ENCODE data around the gene ESF1. TPM values are rescaled to one million over a fixed set of nuclear protein-coding genes. Genes with fewer than 3 reads are reported as not detected.

ESF1 gene
- total RNA-seq, 4 donors from 2014 or later: 14.9 to 28.0 (median 16.5) TPM

- TF ChIP-seq CTCF (IDR thresholded peaks at IDR 0.05) (no peak), EP300 (IDR thresholded peaks at IDR 0.05) (no peak), POLR2A (IDR thresholded peaks at IDR 0.05) (no peak)
- H3K27me3 ChIP-seq: no peaks in the 10 kb centered on the region
- no peaks in the 10 kb centered on the region for H3K4me1 ChIP-seq
- H3K4me3 ChIP-seq: no peak overlapping the region
- DNase-seq (ENCODE audit: low spot score in 2 of 2): no peak
- 91 to 93% methylated on average over 3 of the region's 3 CpGs for WGBS, 2 donors
- peaks cover 0 to 11% (median 3%) of the 10 kb centered on the region in 4 donors for H3K9me3 ChIP-seq
- no peak overlapping the region for H3K27ac ChIP-seq
- H3K36me3 ChIP-seq: peaks cover 0 to 69% (median 0%) of the 10 kb centered on the region in 3 donors
These were observed 69.5 kb downstream of the ESF1 start for GRCh38 chr20:13715171-13715570.

- TF ChIP-seq POLR2A (IDR thresholded peaks at IDR 0.05): no peak
- no peak for TF ChIP-seq CTCF (IDR thresholded peaks at IDR 0.05)
- TF ChIP-seq EP300 (IDR thresholded peaks at IDR 0.05): no peak
- DNase-seq (ENCODE audit: low spot score in 2 of 2): no peak
- Histone ChIP-seq H3K36me3 (peaks cover 0 to 23% (median 0%) of the 10 kb centered on the region in 3 donors), H3K27me3 (no peaks in the 10 kb centered on the region), H3K4me3 (no peak overlapping the region), H3K27ac (no peak overlapping the region), H3K4me1 (no peaks in the 10 kb centered on the region), H3K9me3 (peaks cover 0 to 11% (median 3%) of the 10 kb centered on the region in 4 donors)
- WGBS, 2 donors: 50 to 68% methylated on average over 1 of the region's 1 CpG
These were observed 76.5 kb downstream of the ESF1 start for GRCh38 chr20:13708234-13708633.

GRCh38 chr20:13703265-13703664 lies 81.5 kb downstream of the ESF1 start:
- Histone ChIP-seq H3K9me3 (no peaks in the 10 kb centered on the region), H3K36me3 (no peaks in the 10 kb centered on the region), H3K27ac (no peak overlapping the region), H3K4me3 (no peak overlapping the region), H3K27me3 (no peaks in the 10 kb centered on the region), H3K4me1 (no peaks in the 10 kb centered on the region)
- DNase-seq (ENCODE audit: low spot score in 2 of 2): no peak
- WGBS, 2 donors: 71 to 74% methylated on average over 9 of the region's 9 CpGs
- TF ChIP-seq POLR2A (IDR thresholded peaks at IDR 0.05): no peak
- TF ChIP-seq EP300 (IDR thresholded peaks at IDR 0.05): no peak
- no peak for TF ChIP-seq CTCF (IDR thresholded peaks at IDR 0.05)

GRCh38 chr20:13701486-13701885 lies 83.2 kb downstream of the ESF1 start:
- Histone ChIP-seq H3K9me3 (no peaks in the 10 kb centered on the region), H3K27ac (no peak overlapping the region)

GRCh38 chr20:13700761-13701160 lies 84.0 kb downstream of the ESF1 start:
- Histone ChIP-seq H3K9me3 (no peaks in the 10 kb centered on the region), H3K27me3 (no peaks in the 10 kb centered on the region), H3K4me3 (no peak overlapping the region), H3K4me1 (no peaks in the 10 kb centered on the region), H3K27ac (no peak overlapping the region), H3K36me3 (no peaks in the 10 kb centered on the region)
- TF ChIP-seq EP300 (IDR thresholded peaks at IDR 0.05): no peak
- no peak for TF ChIP-seq CTCF (IDR thresholded peaks at IDR 0.05)
- no peak for TF ChIP-seq POLR2A (IDR thresholded peaks at IDR 0.05)
- no peak for DNase-seq (ENCODE audit: low spot score in 2 of 2)

More at GRCh38 chr20:13701486-13701885, 83.2 kb downstream of the ESF1 start:
- TF ChIP-seq EP300 (IDR thresholded peaks at IDR 0.05): no peak
- no peak for TF ChIP-seq POLR2A (IDR thresholded peaks at IDR 0.05)
- no peak for TF ChIP-seq CTCF (IDR thresholded peaks at IDR 0.05)
- no peak for DNase-seq (ENCODE audit: low spot score in 2 of 2)
- no peaks in the 10 kb centered on the region for H3K4me1 ChIP-seq
- H3K36me3 ChIP-seq: no peaks in the 10 kb centered on the region
- no peaks in the 10 kb centered on the region for H3K27me3 ChIP-seq
- no peak overlapping the region for H3K4me3 ChIP-seq
